Ovary (tissue), 9 donors: Measurements from ENCODE around the gene KLHDC2. TPM values are rescaled to one million over a fixed set of nuclear protein-coding genes. Genes with fewer than 3 reads are reported as not detected.

Source experiments
- DNase-seq, 5 donors: peaks; one replicate each; pipeline ENCODE4 v3.0.0-alpha.2; 2019 to 2020
- H3K27ac ChIP-seq, 2 donors: fragments of 200-600 bp; one replicate each; pipeline versions ENCODE4 v1.5.1 to v1.8.0; 2019 to 2022
- H3K27me3 ChIP-seq: fragments of 200-600 bp; one replicate; pipeline ENCODE4 v1.8.0; 2022
- H3K36me3 ChIP-seq: fragments of 200-600 bp; sonication (generic); one replicate; pipeline ENCODE4 v1.5.1; 2019
- H3K4me1 ChIP-seq: one replicate; pipeline ENCODE4 v1.8.1; 2013; ENCODE audit warnings: mild to moderate bottlenecking, moderate library complexity; ENCODE audit not compliant: insufficient read depth
- H3K4me3 ChIP-seq: fragments of 200-600 bp; sonication (generic); one replicate; pipeline ENCODE4 v1.5.1; 2017
- H3K9me3 ChIP-seq, 2 donors: fragments of 200-600 bp in 1 of 2; sonication (generic) in 1 of 2; one replicate each; pipeline versions ENCODE4 v1.5.1 to v1.8.1; 2013 to 2019; ENCODE audit warnings: mild to moderate bottlenecking in 1 of 2, moderate library complexity in 1 of 2
- EP300 ChIP-seq: sonication (generic); formaldehyde crosslinking; IDR thresholded peaks from one replicate; pipeline ENCODE4 v1.6.1; 2017; ENCODE audit warnings: antibody characterized with exemption
- POLR2A ChIP-seq: fragments of 450-650 bp; IDR thresholded peaks from one replicate; pipeline ENCODE4 v1.6.1; 2017; ENCODE audit warnings: antibody characterized with exemption, mild to moderate bottlenecking, moderate library complexity
- WGBS, 3 donors: extraction: QIAGEN DNeasy Blood & Tissue Kit in 1 of 3; methylation state at CpG; one replicate each; pipeline versions ENCODE4 v1.1.5 to v1.1.7; 2013 to 2017; 5-methylcytosine and 5-hydroxymethylcytosine counted together
- intact Hi-C, 4 donors: fragments of 100-400 bp; cut with DNase I; formaldehyde crosslinking; loops; one replicate each; pipeline versions ENCODE4 v1.11.0 to v1.15.1; 2022 to 2023
- polyA plus RNA-seq, 2 donors: library from polyadenylated mRNA; stranded (reverse); fragments of 200-250 nt in 1 of 2; fragments of 350-450 nt in 1 of 2; fragmentation: Illumina TruSeq in 1 of 2; extraction: RNeasy Lipid Tissue Mini Kit (QIAGEN cat#74804) in 1 of 2; gene quantifications; one replicate each; pipeline ENCODE4 v1.2.3, GENCODE V29; 2013 to 2014
- total RNA-seq, 7 donors: library from RNA; depleted of rRNA in 2 of 7; stranded (reverse); fragments of >200 nt in 2 of 7; fragmentation: NEBNext Ultra II Directional in 3 of 7; extraction: Animal tissue kit (Norgen Biotek cat#: 25700) in 3 of 7; gene quantifications; one replicate each; pipeline versions ENCODE4 v1.1.0 to v1.2.4, GENCODE V29; 2016 to 2023
- TF ChIP-seq, protein P1 (sequence below), 3 donors: fragments of 450-650 bp in 2 of 3; fragments of 200-600 bp in 1 of 3; IDR thresholded peaks; one replicate each; pipeline versions ENCODE4 v1.5.1 to v1.8.0; 2016 to 2022; ENCODE audit warnings: antibody characterized with exemption in 3 of 3, mild to moderate bottlenecking in 1 of 3
- donor health status: DM: no; HTN: no; CAD: no; lungs with moderate emphysema.
- donor health status: DM: no; HTN: no; CAD: no.
- donor health status: Bipolar disorder and iron deficiency.
- donor health status: DM: yes; HTN: yes; CAD: no.
- donor health status: DM: no; HTN: no; CAD: no.
- donor health status: DM: yes; HTN: yes; CAD: no.

Gene KLHDC2
- total and polyA plus RNA-seq, 9 donors = 49.4 to 89.7 (median 70.1) TPM

DNA sequence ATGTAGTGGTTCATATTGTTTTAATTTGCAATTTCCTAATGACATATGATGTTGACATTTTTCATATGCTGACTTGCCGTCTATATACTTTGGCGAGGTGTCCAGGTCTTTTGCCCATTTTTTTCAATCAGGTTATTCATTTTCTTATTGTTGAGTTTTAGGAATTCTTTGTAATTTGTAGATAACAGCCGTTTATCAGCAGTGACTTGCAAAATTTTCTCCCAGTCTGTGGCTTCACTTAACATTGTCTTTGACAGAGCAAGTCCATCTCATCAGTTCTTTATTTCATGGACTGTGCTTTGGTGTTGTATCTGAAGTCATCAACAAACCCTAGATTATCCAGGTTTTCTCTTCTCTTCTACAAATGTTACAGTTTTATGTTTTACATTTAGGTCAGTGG is 12.6 kb upstream of the KLHDC2 start:
- intact Hi-C loops = no loop called here
- Histone ChIP-seq H3K27me3 (no peaks in the 10 kb centered on the region), H3K4me3 (no peak overlapping the region), H3K27ac (no peak overlapping the region), H3K36me3 (no peaks in the 10 kb centered on the region), H3K4me1 (no peaks in the 10 kb centered on the region), H3K9me3 (no peaks in the 10 kb centered on the region)
- DNase-seq = no peak
- TF ChIP-seq, protein P1, sequence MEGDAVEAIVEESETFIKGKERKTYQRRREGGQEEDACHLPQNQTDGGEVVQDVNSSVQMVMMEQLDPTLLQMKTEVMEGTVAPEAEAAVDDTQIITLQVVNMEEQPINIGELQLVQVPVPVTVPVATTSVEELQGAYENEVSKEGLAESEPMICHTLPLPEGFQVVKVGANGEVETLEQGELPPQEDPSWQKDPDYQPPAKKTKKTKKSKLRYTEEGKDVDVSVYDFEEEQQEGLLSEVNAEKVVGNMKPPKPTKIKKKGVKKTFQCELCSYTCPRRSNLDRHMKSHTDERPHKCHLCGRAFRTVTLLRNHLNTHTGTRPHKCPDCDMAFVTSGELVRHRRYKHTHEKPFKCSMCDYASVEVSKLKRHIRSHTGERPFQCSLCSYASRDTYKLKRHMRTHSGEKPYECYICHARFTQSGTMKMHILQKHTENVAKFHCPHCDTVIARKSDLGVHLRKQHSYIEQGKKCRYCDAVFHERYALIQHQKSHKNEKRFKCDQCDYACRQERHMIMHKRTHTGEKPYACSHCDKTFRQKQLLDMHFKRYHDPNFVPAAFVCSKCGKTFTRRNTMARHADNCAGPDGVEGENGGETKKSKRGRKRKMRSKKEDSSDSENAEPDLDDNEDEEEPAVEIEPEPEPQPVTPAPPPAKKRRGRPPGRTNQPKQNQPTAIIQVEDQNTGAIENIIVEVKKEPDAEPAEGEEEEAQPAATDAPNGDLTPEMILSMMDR (IDR thresholded peaks at IDR 0.05) = no peak
- TF ChIP-seq POLR2A (no peak), EP300 (no peak)
- WGBS, 3 donors = 75 to 82% (median 77%) methylated on average over 3 of the region's 3 CpGs

DNA sequence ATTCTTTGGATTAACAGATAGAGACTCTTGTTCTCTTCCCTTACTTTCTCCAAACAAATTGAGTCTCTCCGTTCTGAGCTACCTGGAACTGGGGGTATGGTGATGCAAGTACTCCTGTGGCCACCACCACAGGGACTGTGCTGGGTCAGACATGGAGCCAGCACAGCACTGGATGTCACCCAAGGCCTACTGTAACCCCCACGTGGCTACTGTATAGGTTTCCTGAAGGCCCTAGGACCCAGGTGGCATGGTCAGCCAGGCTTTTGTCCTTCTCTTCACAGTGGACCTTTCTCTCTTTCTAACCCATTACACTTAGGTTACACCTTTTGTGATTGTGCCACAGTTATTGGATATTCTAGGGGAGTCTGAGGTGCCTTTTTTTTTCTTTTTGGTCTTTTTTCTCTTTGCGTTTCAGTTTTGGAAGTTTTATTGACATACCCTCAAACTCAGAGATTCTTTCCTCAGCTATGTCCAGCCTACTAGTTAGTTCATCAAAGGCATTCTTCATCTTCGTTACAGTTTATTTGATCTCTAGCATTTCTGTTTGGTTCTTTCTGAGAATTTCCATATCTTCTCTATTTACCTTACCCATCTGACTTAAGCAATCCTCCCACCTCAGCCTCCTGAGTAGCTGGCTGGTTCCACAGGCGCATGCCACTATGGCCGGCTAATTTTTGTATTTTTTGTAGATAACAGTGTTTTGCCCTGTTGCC is 6.0 kb upstream of the KLHDC2 start:
- no peak overlapping the region for H3K4me3 ChIP-seq
- no peaks in the 10 kb centered on the region for H3K9me3 ChIP-seq
- no peak overlapping the region for H3K27ac ChIP-seq
- DNase-seq = no peak
- 65 to 71% (median 66%) methylated on average over 6 of the region's 6 CpGs for WGBS, 3 donors
- no peaks in the 10 kb centered on the region for H3K27me3 ChIP-seq
- H3K4me1 ChIP-seq = peaks cover 4% of the 10 kb centered on the region
- intact Hi-C loops = loop anchor here in 1 of 4 donors (10.0 kb wide), 2 partner anchors 67 to 127 kb away; partner anchors contain the start of genes DNAAF2 and KLHDC1
- TF ChIP-seq POLR2A = no peak
- TF ChIP-seq EP300 = no peak
- TF ChIP-seq, protein P1 (IDR thresholded peaks at IDR 0.05) = no peak
- H3K36me3 ChIP-seq = no peaks in the 10 kb centered on the region

DNA sequence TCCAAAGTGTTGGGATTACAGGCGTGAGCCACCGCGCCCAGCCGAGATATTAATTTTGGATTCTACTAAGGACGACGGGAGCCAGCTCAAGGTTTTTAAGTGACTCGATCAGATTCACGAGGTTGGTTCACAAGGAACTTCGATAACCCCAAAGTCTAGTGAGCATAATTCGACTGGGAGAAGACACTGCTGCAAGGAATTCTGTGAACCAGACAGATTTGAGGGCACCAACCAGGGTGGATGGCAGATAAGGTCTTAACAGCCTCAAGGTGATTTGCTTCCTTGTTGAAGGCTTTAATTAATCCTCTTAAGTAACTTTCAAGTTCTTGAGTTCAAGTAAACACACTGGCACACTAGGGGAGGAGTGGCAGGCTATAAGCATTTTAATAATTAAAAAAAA is 1.1 kb upstream of the KLHDC2 start:
- H3K36me3 ChIP-seq = no peaks in the 10 kb centered on the region
- 73 to 80% (median 80%) methylated on average over 10 of the region's 10 CpGs for WGBS, 3 donors
- TF ChIP-seq EP300 (no peak), POLR2A (no peak)
- TF ChIP-seq, protein P1 (IDR thresholded peaks at IDR 0.05) = no peak
- H3K4me3 ChIP-seq = peak overlapping the region; percentile 99
- H3K27ac ChIP-seq = peak overlapping the region; percentile 84 to 97
- H3K9me3 ChIP-seq = no peaks in the 10 kb centered on the region
- DNase-seq = no peak
- intact Hi-C loops = loop anchor here in 2 of 4 donors (2.0 to 10.0 kb wide), 3 partner anchors 72 to 132 kb away; partner anchors contain the start of genes DNAAF2 (in 2 of the 2) and KLHDC1 (in 1 of the 2)
- no peaks in the 10 kb centered on the region for H3K27me3 ChIP-seq
- peaks cover 13% of the 10 kb centered on the region for H3K4me1 ChIP-seq

DNA sequence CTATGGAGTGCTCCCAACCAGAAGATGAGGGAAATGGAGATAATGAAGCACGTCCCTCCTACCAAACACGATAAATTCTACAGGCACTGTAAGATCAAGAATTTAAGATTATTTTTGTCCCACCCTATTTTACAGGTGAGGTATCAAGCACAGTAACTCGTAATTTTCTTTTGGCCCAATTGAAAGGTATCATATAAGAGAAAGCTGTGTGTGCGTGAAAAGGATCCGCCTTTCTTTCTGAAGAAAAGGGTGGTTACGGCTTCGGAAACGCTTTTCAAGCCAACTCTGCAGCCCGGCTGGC is 733 bp upstream of the KLHDC2 start:
- intact Hi-C loops = loop anchor here in 2 of 4 donors (2.0 to 10.0 kb wide), 3 partner anchors 72 to 132 kb away; partner anchors contain the start of genes DNAAF2 (in 2 of the 2) and KLHDC1 (in 1 of the 2)
- Histone ChIP-seq H3K27me3 (no peaks in the 10 kb centered on the region), H3K36me3 (no peaks in the 10 kb centered on the region), H3K4me3 (peak overlapping the region; percentile 99), H3K9me3 (no peaks in the 10 kb centered on the region), H3K27ac (peak overlapping the region; percentile 84 to 97), H3K4me1 (peaks cover 13% of the 10 kb centered on the region)
- no peak for TF ChIP-seq EP300
- TF ChIP-seq, protein P1 (IDR thresholded peaks at IDR 0.05) = no peak
- TF ChIP-seq POLR2A = no peak
- DNase-seq = no peak
- WGBS, 3 donors = 0% methylated on average over 9 of the region's 9 CpGs
